Gastrocnemius medialis (tissue), 4 donors: Measurements from ENCODE around the gene GALM. TPM values are rescaled to one million over a fixed set of nuclear protein-coding genes. Genes with fewer than 3 reads are reported as not detected.
A peak's percentile ranks its signal among the peaks of the same experiment; 100 is the strongest.

Experiments
- ATAC-seq, 2 donors: fragments of 150-250 bp; one replicate each; pipeline ENCODE4 v1.9.1; 2016
- DNase-seq, 2 donors: peaks; one replicate each; pipeline ENCODE4 v3.0.0-alpha.2; 2019
- H3K27ac ChIP-seq, 4 donors: fragments of 200-600 bp; sonication (generic); 1 replicate in 1 of 4; 2 replicates in 3 of 4; pipeline ENCODE4 v1.5.1; 2016 to 2018; ENCODE audit warnings: mild to moderate bottlenecking in 2 of 4, moderate library complexity in 1 of 4
- H3K27me3 ChIP-seq, 3 donors: fragments of 200-600 bp; sonication (generic) in 2 of 3; 1 replicate in 1 of 3; 2 replicates in 2 of 3; pipeline versions ENCODE4 v1.5.1 to v1.6.0; 2016 to 2019; ENCODE audit warnings: mild to moderate bottlenecking in 1 of 3, moderate library complexity in 1 of 3
- H3K36me3 ChIP-seq, 2 donors: fragments of 200-600 bp; sonication (generic) in 1 of 2; one replicate each; pipeline ENCODE4 v1.5.1; 2017 to 2018
- H3K4me1 ChIP-seq, 2 donors: fragments of 200-600 bp; sonication (generic) in 1 of 2; one replicate each; pipeline ENCODE4 v1.5.1; 2016 to 2017; ENCODE audit warnings: mild to moderate bottlenecking in 2 of 2
- H3K4me3 ChIP-seq, 4 donors: fragments of 200-600 bp; sonication (generic) in 3 of 4; 1 replicate in 1 of 4; 2 replicates in 3 of 4; pipeline ENCODE4 v1.5.1; 2016 to 2019; ENCODE audit warnings: mild to moderate bottlenecking in 2 of 4
- H3K9me3 ChIP-seq, 3 donors: fragments of 200-600 bp; sonication (generic) in 2 of 3; 1 replicate in 1 of 3; 2 replicates in 2 of 3; pipeline ENCODE4 v1.5.1; 2016 to 2019
- CTCF ChIP-seq, 5 experiments: fragments of 450-650 bp in 3 of 5; fragments of 200-600 bp in 2 of 5; sonication (generic) in 2 of 5; IDR thresholded peaks in 4 of 5; conservative IDR thresholded peaks in 1 of 5; 1 replicate in 4 of 5; 2 replicates in 1 of 5; pipeline ENCODE4 v1.5.1; 2016 to 2019; ENCODE audit warnings: antibody characterized with exemption in 5 of 5, mild to moderate bottlenecking in 3 of 5, moderate library complexity in 3 of 5
- POLR2A ChIP-seq, 2 donors: fragments of 450-650 bp; IDR thresholded peaks; one replicate each; pipeline ENCODE4 v1.6.1; 2017; ENCODE audit warnings: antibody characterized with exemption in 2 of 2, mild to moderate bottlenecking in 2 of 2, moderate library complexity in 2 of 2
- in situ Hi-C, 4 donors: fragments of 200-750 bp; cut with MboI; loops; one replicate each; pipeline versions ENCODE4 v1.15.0 to v1.8.0; 2017; ENCODE audit warnings: low sequenced_read_pairs in 4 of 4
- intact Hi-C: fragments of 100-400 bp; cut with DNase I; formaldehyde crosslinking; loops from one replicate; pipeline ENCODE4 v1.15.1; 2023; ENCODE audit warnings: low total_unique reads
- total RNA-seq, 4 donors: library from RNA; depleted of rRNA; stranded (reverse); fragments of >200 nt; gene quantifications; one replicate each; pipeline versions ENCODE4 v1.1.0 to v1.2.3, GENCODE V29; 2016

Gene GALM
- total RNA-seq, 4 donors from 2014 or later: 5.3 to 16.9 (median 14.9) TPM

GRCh38 chr2:38692636-38693318 lies 26.9 kb downstream of the GALM start:
- no peak for TF ChIP-seq CTCF (IDR thresholded peaks at IDR 0.05 in 4 of 5, conservative IDR thresholded peaks at IDR 0.05 in 1 of 5)
- no peak for TF ChIP-seq POLR2A (IDR thresholded peaks at IDR 0.05)
- Histone ChIP-seq H3K4me3 (no peak overlapping the region), H3K27ac (no peak overlapping the region), H3K4me1 (no peaks in the 10 kb centered on the region), H3K9me3 (no peaks in the 10 kb centered on the region), H3K36me3 (no peaks in the 10 kb centered on the region), H3K27me3 (no peaks in the 10 kb centered on the region)
- in situ Hi-C loops (no loop called here), intact Hi-C loops (no loop called here)
- DNase-seq (no peak), ATAC-seq (peak in 1 of 2 donors; percentile 36)

- Histone ChIP-seq H3K27me3 (no peaks in the 10 kb centered on the region), H3K4me3 (no peak overlapping the region), H3K9me3 (no peaks in the 10 kb centered on the region), H3K27ac (no peak overlapping the region), H3K4me1 (no peaks in the 10 kb centered on the region), H3K36me3 (no peaks in the 10 kb centered on the region)
- TF ChIP-seq POLR2A (IDR thresholded peaks at IDR 0.05) (no peak), CTCF (IDR thresholded peaks at IDR 0.05 in 4 of 5, conservative IDR thresholded peaks at IDR 0.05 in 1 of 5) (no peak)
- no peak for DNase-seq
- intact Hi-C loops (no loop called here), in situ Hi-C loops (no loop called here)
- ATAC-seq: no peak
These were observed 31.4 kb downstream of the GALM start for GRCh38 chr2:38697116-38697840.

- TF ChIP-seq CTCF (IDR thresholded peaks at IDR 0.05 in 4 of 5, conservative IDR thresholded peaks at IDR 0.05 in 1 of 5) (no peak), POLR2A (IDR thresholded peaks at IDR 0.05) (no peak)
- H3K36me3 ChIP-seq: no peaks in the 10 kb centered on the region
- H3K27ac ChIP-seq: no peak overlapping the region
These were observed 32.6 kb downstream of the GALM start for GRCh38 chr2:38698467-38699003.

GRCh38 chr2:38700113-38700785 lies 34.3 kb downstream of the GALM start:
- TF ChIP-seq POLR2A (IDR thresholded peaks at IDR 0.05): no peak
- no peak for TF ChIP-seq CTCF (IDR thresholded peaks at IDR 0.05 in 4 of 5, conservative IDR thresholded peaks at IDR 0.05 in 1 of 5)
- intact Hi-C loops: no loop called here

More at GRCh38 chr2:38698467-38699003, 32.6 kb downstream of the GALM start:
- in situ Hi-C loops (no loop called here), intact Hi-C loops (no loop called here)
- Histone ChIP-seq H3K27me3 (no peaks in the 10 kb centered on the region), H3K4me3 (no peak overlapping the region), H3K9me3 (no peaks in the 10 kb centered on the region), H3K4me1 (no peaks in the 10 kb centered on the region)
- ATAC-seq (no peak), DNase-seq (no peak)

More at GRCh38 chr2:38700113-38700785, 34.3 kb downstream of the GALM start:
- ATAC-seq (no peak), DNase-seq (no peak)
- Histone ChIP-seq H3K36me3 (no peaks in the 10 kb centered on the region), H3K27ac (no peak overlapping the region), H3K27me3 (no peaks in the 10 kb centered on the region), H3K9me3 (no peaks in the 10 kb centered on the region), H3K4me3 (no peak overlapping the region), H3K4me1 (no peaks in the 10 kb centered on the region)
- in situ Hi-C loops: no loop called here
